ENCODE results near the gene SIX3. TPM values are rescaled to one million over a fixed set of nuclear protein-coding genes. Genes with fewer than 3 reads are reported as not detected.

SIX3 gene
- total RNA-seq, 2 experiments from 2014 or later, result not detected

DNA sequence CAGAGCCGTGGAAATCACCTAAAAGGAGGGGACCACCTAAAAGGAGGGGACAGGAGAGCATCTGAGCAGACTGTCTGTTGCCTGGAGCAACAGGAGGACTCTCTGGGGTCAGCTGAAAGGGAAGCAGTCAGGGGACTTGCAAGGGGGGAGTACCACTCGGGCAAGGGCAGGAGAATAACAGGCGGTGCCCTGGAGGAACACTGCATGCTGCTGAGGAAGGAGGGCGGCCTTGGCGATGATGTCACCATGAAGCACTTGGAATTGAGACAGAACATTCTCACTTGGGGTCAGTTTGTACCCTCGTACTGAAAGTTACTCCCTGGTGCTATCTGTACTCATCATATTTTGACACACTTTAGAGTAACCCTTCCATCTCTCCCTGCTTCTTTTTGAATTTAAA, 18.4 kb downstream of the SIX3 start:
- ChIA-PET POLR2A (no interaction called here), CTCF (no interaction called here)
- Mint-ChIP-seq H3K9me3 (no peaks in the 10 kb centered on the region), H3K27me3 (peaks cover 28% of the 10 kb centered on the region), H3K27ac (no peak overlapping the region), H3K4me1 (ENCODE audit: low read depth) (peaks cover 4% of the 10 kb centered on the region), H3K4me3 (no peak overlapping the region), H3K36me3 (ENCODE audit: low read depth) (no peaks in the 10 kb centered on the region)
- TF ChIP-seq, protein P1, sequence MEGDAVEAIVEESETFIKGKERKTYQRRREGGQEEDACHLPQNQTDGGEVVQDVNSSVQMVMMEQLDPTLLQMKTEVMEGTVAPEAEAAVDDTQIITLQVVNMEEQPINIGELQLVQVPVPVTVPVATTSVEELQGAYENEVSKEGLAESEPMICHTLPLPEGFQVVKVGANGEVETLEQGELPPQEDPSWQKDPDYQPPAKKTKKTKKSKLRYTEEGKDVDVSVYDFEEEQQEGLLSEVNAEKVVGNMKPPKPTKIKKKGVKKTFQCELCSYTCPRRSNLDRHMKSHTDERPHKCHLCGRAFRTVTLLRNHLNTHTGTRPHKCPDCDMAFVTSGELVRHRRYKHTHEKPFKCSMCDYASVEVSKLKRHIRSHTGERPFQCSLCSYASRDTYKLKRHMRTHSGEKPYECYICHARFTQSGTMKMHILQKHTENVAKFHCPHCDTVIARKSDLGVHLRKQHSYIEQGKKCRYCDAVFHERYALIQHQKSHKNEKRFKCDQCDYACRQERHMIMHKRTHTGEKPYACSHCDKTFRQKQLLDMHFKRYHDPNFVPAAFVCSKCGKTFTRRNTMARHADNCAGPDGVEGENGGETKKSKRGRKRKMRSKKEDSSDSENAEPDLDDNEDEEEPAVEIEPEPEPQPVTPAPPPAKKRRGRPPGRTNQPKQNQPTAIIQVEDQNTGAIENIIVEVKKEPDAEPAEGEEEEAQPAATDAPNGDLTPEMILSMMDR (IDR thresholded peaks at IDR 0.05), result no peak
- ATAC-seq, result no peak
- DNase-seq, result no peak
- intact Hi-C loops (cut with micrococcal nuclease), result loop anchor here (5.0 to 10.0 kb wide), 5 partner anchors 395 to 915 kb away; no protein-coding TSS in a partner anchor

DNA sequence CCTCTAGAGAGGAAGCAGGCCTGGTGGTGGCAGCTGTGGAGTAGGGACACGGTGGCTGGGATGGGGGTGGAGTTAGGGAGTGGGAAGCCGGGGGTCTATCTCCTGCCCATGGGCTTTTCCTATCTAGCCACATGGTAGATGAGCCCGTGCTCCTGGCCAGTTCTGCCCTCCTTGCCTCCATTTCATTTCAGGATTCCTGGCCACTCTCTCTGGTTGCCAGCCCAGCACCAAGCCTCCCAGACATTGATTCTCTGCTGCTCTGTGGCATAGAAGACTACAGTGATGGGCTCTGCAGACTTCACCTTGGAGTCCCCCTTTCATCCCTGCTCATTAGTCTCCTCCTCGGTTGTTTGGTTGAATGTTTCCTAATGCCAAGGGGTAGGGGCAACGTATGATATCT, 19.4 kb downstream of the SIX3 start:
- ChIA-PET POLR2A (no interaction called here), CTCF (no interaction called here)
- Mint-ChIP-seq H3K4me3 (no peak overlapping the region), H3K4me1 (ENCODE audit: low read depth) (no peaks in the 10 kb centered on the region), H3K27ac (no peak overlapping the region), H3K36me3 (ENCODE audit: low read depth) (no peaks in the 10 kb centered on the region), H3K27me3 (peaks cover 27% of the 10 kb centered on the region), H3K9me3 (no peaks in the 10 kb centered on the region)
- no peak for ATAC-seq
- no peak for DNase-seq
- TF ChIP-seq, protein P1 (IDR thresholded peaks at IDR 0.05), result no peak
- intact Hi-C loops (cut with micrococcal nuclease), result no loop called here

DNA sequence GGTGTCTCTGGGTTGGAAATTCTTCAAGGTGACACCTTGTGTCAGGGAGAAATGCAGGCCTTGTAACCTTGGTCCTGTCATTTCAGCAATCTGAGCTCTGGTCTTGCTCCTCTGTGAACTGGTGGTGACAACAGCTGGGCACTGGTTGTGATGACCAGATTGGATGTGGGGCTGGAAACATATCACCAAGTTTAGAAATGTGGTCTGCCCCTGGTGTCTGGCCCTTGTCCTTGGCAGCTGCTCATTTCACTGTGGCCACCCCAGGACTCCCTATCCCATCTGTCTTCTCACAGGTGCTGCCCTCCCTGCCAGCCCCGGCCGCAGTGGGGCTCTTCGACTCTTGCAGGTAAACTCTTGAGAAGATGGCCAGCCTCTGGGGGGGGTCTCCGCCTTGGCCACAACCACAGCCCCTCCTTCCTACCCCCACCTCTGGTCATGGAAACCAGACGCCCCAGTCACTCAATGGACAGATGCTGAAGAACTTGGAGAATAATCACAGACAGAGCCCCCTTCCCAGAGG, 20.7 kb downstream of the SIX3 start:
- Mint-ChIP-seq H3K4me3 (no peak overlapping the region), H3K27me3 (peaks cover 17% of the 10 kb centered on the region), H3K4me1 (ENCODE audit: low read depth) (no peaks in the 10 kb centered on the region), H3K36me3 (ENCODE audit: low read depth) (no peaks in the 10 kb centered on the region), H3K27ac (no peak overlapping the region), H3K9me3 (no peaks in the 10 kb centered on the region)
- intact Hi-C loops (cut with micrococcal nuclease), result no loop called here
- DNase-seq, result no peak
- ChIA-PET CTCF (no interaction called here), POLR2A (no interaction called here)
- ATAC-seq, result no peak
- TF ChIP-seq, protein P1 (IDR thresholded peaks at IDR 0.05), result no peak

DNA sequence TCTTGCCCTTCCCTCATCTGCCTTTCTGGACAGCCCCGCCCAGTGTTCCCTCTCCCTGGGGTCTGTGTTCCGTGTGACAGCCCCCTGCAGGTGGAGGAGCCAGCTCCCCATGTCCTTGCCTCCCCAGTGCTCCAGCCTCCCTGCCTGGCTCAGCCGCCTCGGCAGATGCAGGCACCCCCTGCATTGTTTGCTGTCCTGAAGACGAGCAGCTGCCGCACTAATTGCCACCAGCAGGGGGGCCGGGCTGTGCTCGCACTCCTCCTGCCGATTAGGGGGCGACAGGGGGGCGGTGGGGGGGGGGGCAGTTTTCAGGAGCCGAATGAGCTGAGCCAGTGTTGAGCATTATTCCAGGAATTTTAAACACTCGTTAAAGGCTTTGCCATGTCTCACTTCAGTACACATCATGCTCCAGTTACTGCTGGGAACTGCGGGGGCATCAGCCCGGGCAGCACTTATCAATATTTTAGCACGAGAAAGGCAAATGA, 23.3 kb downstream of the SIX3 start:
- POLR2A ChIA-PET, result no interaction called here
- intact Hi-C loops (cut with micrococcal nuclease), result no loop called here
- peaks cover 15% of the 10 kb centered on the region for H3K27me3 Mint-ChIP-seq
- H3K36me3 Mint-ChIP-seq (ENCODE audit: low read depth), result no peaks in the 10 kb centered on the region
- CTCF ChIA-PET, result interaction anchor here (1.1 to 2.2 kb wide), 3 partner anchors 8 to 44 kb away, joined by 3 to 8 read pairs (median 4); no protein-coding TSS in a partner anchor
- DNase-seq (no peak), ATAC-seq (peak; percentile 61)
- H3K27ac Mint-ChIP-seq, result no peak overlapping the region
- H3K4me3 Mint-ChIP-seq, result no peak overlapping the region
- H3K4me1 Mint-ChIP-seq (ENCODE audit: low read depth), result no peaks in the 10 kb centered on the region
- H3K9me3 Mint-ChIP-seq, result no peaks in the 10 kb centered on the region
- TF ChIP-seq, protein P1 (IDR thresholded peaks at IDR 0.05), result peak; percentile 41

DNA sequence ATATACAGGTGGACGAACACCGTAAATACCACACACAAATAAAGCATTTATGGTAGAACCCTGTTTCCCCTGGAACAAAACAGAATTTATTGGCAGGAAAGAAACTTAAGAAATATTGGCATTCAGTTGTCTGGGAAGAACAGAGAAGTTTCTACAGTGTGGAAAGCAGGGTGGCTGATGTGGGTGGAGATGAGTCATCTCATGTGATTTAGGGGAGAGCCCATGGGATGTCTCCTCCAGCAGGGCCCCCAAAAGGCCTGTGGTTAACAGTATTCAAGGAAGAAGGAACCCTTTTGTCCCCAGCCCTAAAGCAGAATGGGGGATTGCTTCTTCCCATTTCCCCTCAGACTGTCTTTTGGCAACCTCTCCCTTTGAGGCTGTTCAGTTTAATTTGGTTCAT, 24.2 kb downstream of the SIX3 start:
- no peak overlapping the region for H3K27ac Mint-ChIP-seq
- no peaks in the 10 kb centered on the region for H3K4me1 Mint-ChIP-seq (ENCODE audit: low read depth)
- H3K36me3 Mint-ChIP-seq (ENCODE audit: low read depth), result no peaks in the 10 kb centered on the region
- ChIA-PET CTCF (interaction anchor here (2.2 kb wide), 1 partner anchor 9 kb away, joined by 8 read pairs; no protein-coding TSS in a partner anchor), POLR2A (no interaction called here)
- DNase-seq (no peak), ATAC-seq (no peak)
- intact Hi-C loops (cut with micrococcal nuclease), result no loop called here
- no peaks in the 10 kb centered on the region for H3K9me3 Mint-ChIP-seq
- no peak overlapping the region for H3K4me3 Mint-ChIP-seq
- TF ChIP-seq, protein P1 (IDR thresholded peaks at IDR 0.05), result no peak
- peaks cover 12% of the 10 kb centered on the region for H3K27me3 Mint-ChIP-seq
